Central memory CD4-positive, alpha-beta T cell (primary cell): ENCODE measurements around the gene MAN1C1.
"Not testable (repeated sequence)": the region's sequence is repeated elsewhere in the genome, so short reads cannot be mapped to it uniquely, and the experiment has no call there.

ENCODE experiments used
- DNase-seq: peaks from one replicate; pipeline ENCODE4 v3.0.0; 2022

MAN1C1 gene

DNA sequence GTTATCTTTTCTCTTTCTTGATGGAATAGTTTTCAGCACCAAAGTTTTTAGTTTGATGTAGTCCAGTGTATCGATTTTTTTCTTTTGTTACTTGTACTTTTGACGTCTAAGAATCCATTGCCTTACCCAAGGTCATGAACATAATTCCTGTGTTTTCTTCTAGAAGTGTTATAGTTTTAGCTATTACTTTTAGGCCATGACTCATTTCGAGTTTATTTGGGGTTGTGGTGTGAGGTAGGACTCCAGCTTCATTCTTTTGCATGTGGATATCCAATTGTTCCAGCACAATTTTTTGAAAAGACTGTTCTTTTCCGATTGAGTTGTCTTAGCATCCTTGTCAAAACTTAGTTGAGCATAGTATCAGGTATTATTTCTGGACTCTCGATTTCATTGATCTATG, 104.0 kb downstream of the MAN1C1 start:
- no peak for DNase-seq

- DNase-seq: no peak
Measured at GRCh38 chr1:25723250-25723880, 106.8 kb downstream of the MAN1C1 start.

DNA sequence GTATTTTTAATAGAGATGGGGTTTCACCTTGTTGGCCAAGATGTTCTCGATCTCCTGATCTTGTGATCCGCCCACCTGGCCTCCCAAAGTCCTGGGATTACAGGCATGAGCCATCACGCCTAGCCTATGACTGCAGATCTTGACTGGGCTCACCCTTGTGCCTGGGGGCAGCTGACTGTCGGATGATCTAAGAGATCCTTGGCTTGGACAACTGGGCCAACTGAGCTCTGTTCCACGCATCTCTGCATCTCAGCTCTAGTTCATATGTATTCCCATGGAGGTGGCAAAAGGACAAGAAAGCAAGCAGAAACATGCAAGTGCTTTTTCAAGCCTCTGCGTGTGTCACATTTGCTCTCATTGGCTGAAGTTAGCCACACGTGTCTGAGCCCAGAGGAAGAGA, 107.6 kb downstream of the MAN1C1 start:
- DNase-seq: no peak

- no peak for DNase-seq
Measured at GRCh38 chr1:25724966-25725365, 108.4 kb downstream of the MAN1C1 start.

DNA sequence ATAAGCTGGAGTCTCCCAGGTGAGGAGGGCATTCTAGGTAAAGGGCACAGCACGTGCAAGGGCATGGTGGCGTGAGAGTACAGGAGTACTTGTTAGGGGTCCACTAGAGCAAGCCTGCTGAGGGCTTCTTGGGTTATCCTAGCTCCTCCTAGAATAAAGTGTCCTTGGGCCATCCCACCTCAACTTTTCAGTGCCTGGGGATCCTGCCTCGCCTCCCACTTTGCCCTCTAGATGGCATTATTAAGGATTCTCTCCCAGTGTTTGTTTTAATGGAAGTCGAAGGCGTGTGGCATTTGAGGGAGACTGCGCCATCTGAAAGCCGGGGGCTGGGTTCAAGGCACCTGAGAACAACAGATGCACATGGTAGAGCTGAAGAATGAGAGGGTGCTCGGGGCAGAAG, 108.9 kb downstream of the MAN1C1 start:
- DNase-seq: no peak

GRCh38 chr1:25727088-25727487, 110.5 kb downstream of the MAN1C1 start:
- no peak for DNase-seq

DNA sequence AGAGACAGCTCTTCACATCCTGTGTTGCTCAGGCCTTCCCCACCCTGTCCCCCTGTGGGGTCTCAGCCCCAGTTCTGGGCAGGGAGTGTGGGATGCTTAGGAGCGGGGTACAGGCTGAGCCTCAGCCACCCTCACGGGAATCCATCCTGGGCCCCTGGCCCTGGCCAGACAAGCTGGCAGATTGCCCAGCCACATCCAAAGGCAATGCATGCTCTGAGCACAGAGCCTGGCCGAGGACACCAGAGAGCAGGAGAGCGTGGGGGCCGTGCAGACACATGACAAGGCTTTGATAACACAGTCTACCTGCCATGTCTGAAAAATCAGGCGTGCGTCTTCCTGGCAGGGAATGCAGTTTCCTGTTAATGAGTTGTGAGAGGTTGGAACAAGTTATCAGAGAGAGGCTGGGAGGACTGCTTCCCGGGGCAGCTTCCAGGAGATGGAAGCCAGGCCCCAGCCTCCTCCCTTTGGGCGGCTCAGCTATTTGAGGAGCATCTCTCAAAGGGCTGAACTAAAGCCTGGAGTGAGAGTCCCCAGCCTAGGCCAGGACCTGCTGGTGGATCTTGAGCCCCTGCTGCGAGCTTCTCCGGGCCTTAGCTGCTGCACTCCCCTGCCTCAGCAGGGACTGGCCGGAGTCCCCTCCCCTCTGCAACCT, 111.2 kb downstream of the MAN1C1 start:
- DNase-seq: no peak

DNA sequence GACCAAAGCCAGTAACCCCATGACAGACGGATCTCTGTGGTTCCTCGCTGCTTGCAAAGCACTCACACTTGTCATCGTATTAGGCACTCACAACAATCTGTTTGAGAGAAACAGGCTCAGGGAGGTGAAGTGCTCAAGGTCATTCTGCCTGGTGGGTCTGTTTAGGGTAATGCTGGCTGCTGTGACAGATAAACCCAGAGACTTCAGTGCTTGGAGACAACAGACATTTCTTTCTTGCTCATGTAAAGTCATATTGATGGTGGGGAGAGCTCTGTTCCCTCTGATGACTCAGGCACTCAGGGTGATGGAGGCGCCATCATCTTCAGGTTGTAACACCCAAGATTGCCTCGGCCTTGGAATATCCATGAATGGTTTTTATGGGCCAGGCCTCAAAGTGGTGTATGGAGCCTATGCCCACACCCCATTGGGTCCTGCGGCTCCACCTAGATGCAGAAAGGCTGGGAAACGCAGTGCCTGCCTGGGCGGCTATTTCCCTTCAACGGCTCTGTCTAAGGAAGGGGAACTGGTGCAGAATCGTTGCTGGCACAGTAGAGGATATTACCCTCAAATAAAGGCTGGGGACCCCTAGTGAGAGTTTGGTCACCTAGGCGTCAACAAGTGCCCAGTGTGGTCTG, 111.8 kb downstream of the MAN1C1 start:
- no peak for DNase-seq

GRCh38 chr1:25729045-25729444, 112.5 kb downstream of the MAN1C1 start:
- DNase-seq: no peak

DNA sequence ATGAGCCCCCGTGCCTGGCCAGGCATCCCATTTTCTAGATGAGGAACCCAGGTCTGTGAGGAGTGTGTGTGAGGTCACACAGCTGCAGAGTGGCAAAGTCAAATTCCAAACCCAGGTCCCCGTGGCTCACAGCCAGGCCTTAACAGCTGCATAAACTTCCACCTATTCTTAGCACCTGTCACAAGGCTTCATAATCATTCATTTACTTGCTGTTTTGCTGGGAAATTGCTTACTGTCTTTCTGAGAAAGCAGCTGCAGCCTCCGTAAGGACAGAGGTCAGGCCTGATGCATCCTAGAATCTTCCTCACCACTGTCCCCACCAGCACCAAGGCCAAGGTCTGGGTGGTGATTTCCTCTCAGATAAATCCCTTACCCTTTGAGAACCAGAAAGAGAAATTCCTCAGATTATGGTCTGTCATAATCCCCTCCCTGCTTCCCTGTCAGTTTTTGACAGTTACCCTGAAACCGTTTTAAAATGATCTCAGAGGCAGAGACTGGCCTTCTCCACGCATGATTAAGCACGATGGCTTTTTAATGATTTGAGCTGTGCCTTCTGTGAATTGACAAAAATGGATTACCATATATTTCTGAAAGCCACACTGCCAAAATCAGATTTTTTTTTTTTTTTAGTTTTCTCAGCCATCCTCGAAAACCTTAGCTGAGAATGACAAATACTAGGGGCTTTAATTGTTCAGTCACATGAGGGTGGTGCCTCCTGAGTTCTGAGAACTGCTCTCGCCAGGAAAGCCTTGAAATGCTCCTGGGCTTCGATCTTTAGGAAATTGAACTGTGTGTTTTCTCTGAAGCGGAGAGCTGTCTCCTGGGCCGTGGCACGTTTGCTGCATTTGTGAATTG, 113.4 kb downstream of the MAN1C1 start:
- DNase-seq: no peak

- DNase-seq: no peak
Measured at GRCh38 chr1:25731148-25731547, 114.6 kb downstream of the MAN1C1 start.

DNA sequence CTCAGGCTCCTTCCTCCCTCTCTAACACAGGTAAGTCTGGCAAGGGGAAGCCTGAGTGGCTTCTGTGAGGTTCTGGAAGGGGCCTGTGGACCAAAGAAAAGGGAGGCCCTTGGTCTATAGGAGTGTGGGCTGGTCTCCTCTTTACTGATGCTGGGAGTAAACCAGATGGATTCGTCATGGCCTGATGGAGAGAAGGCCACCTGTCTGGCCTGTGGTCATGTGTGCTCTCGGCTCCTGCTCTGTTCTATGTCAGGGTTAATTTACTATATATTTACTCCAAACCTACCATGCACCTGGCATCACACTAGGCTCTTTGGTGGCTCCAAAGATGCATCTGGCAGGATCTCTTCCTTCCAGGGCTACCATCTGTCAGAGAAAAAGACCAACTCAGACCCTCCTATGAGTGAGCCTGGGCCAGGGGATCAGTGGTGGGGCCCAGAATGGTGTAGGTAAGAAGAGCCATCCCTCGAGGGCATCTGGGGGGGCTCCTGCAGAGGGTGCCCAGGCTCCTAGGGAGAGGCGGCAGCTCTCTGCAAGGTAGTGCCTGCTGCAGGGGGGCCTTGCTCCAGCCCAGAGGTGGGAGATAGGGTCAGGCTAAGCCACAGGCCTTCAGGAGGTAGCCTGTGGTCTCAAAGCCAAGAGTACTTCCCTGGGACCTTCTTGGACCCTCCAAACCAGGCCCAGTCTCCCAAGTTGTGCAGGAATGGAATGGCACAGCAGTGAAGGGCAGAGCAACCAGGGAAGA, 115.2 kb downstream of the MAN1C1 start:
- DNase-seq: no peak

DNA sequence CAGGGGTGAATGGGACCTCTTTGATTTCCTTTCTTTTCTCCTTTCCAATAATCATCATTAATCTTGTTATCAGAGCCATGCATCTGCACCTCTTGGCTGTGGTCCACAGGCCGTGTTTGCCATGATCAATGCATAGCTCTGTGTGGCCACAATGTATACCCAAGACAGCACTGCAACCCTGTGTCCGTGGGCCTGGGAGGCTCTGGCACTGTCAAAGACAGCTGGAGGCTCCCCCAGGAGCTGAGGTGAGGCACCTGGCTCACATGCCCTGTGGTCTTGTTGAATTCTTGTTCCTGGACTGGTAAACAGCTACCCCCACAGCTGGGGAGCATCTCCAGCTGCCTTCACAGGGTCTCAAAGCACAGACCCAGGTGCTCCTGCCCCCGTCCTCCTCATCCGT, 116.2 kb downstream of the MAN1C1 start:
- DNase-seq: no peak

GRCh38 chr1:25733271-25733670, 116.7 kb downstream of the MAN1C1 start:
- no peak for DNase-seq

GRCh38 chr1:25734991-25735390, 118.4 kb downstream of the MAN1C1 start:
- DNase-seq: not testable (repeated sequence)

GRCh38 chr1:25735956-25736529, 119.5 kb downstream of the MAN1C1 start:
- no peak for DNase-seq

DNA sequence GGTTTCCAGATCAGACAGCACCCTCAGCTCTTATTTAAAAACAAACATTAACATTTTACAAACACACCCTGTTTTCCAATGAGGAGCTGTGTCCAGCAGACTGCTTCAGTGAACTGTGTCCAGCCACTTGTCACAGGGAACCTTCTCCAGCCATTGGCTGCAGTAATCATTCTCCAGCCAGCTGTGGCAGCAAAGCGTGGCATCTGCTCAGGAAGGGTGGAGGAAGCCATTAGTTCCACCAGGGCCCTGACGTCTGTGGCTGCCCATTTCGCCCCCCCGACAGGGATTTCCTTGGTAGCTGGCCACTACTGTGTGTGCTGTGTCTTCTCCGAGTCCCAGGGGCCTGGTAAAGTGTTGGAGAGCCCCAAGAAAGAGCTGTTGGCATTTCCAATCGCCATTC, 120.5 kb downstream of the MAN1C1 start:
- no peak for DNase-seq

GRCh38 chr1:25738499-25738898, 121.9 kb downstream of the MAN1C1 start:
- DNase-seq: no peak

- no peak for DNase-seq
Measured at GRCh38 chr1:25739341-25739740, 122.8 kb downstream of the MAN1C1 start.

- DNase-seq: no peak
Measured at GRCh38 chr1:25740071-25740470, 123.5 kb downstream of the MAN1C1 start.

- no peak for DNase-seq
Measured at GRCh38 chr1:25742316-25742715, 125.7 kb downstream of the MAN1C1 start.
